ENCODE results near the gene MED12L.

Gene MED12L

GRCh38 chr3:151121016-151121415 lies 35.6 kb downstream of the MED12L start:
- DNase-seq (ENCODE audit: extremely low read depth, low read depth), result no peak
- no peak for TF ChIP-seq CTCF (IDR thresholded peaks at IDR 0.05; ENCODE audit: low read depth, low read length)

- TF ChIP-seq CTCF (IDR thresholded peaks at IDR 0.05; ENCODE audit: low read depth, low read length), result no peak
- no peak for DNase-seq (ENCODE audit: extremely low read depth, low read depth)
These were observed 38.4 kb downstream of the MED12L start for GRCh38 chr3:151123827-151124226.

GRCh38 chr3:151124476-151124875 lies 39.0 kb downstream of the MED12L start:
- no peak for DNase-seq (ENCODE audit: extremely low read depth, low read depth)
- no peak for TF ChIP-seq CTCF (IDR thresholded peaks at IDR 0.05; ENCODE audit: low read depth, low read length)

- no peak for DNase-seq (ENCODE audit: extremely low read depth, low read depth)
- TF ChIP-seq CTCF (IDR thresholded peaks at IDR 0.05; ENCODE audit: low read depth, low read length), result no peak
These were observed 45.0 kb downstream of the MED12L start for GRCh38 chr3:151130428-151130827.

- no peak for DNase-seq (ENCODE audit: extremely low read depth, low read depth)
- no peak for TF ChIP-seq CTCF (IDR thresholded peaks at IDR 0.05; ENCODE audit: low read depth, low read length)
These were observed 47.7 kb downstream of the MED12L start for GRCh38 chr3:151133175-151133574.

- no peak for TF ChIP-seq CTCF (IDR thresholded peaks at IDR 0.05; ENCODE audit: low read depth, low read length)
- no peak for DNase-seq (ENCODE audit: extremely low read depth, low read depth)
These were observed 48.5 kb downstream of the MED12L start for GRCh38 chr3:151133917-151134450.

GRCh38 chr3:151135541-151136337 lies 50.3 kb downstream of the MED12L start:
- DNase-seq (ENCODE audit: extremely low read depth, low read depth), result no peak
- TF ChIP-seq CTCF (IDR thresholded peaks at IDR 0.05; ENCODE audit: low read depth, low read length), result no peak

Data from AG09319 (cell line).